Fibroblast of lung (primary cell): ENCODE results near the gene UGT1A5.

ENCODE experiments used
- CTCF ChIP-seq, 2 donors: IDR thresholded peaks in 1 of 2; conservative IDR thresholded peaks in 1 of 2; 1 replicate in 1 of 2; 2 replicates in 1 of 2; pipeline ENCODE4 v1.5.1; 2011 to 2012; ENCODE audit warnings: low read length in 2 of 2, control low read depth in 1 of 2, inconsistent platforms in 1 of 2, low read depth in 1 of 2, mild to moderate bottlenecking in 1 of 2
- EZH2 ChIP-seq: IDR thresholded peaks from 2 replicates; pipeline ENCODE4 v1.5.1; 2012; ENCODE audit warnings: low read length, control low read depth, mild to moderate bottlenecking; ENCODE audit errors: missing control alignments

GRCh38 chr2:233689501-233689900 is 23.2 kb upstream of the UGT1A5 start:
- TF ChIP-seq CTCF (conservative IDR thresholded peaks at IDR 0.05 in 1 of 2, IDR thresholded peaks at IDR 0.05 in 1 of 2; ENCODE audit: low read depth in 1 of 2, low read length in 2 of 2) (no peak), EZH2 (no peak)
